H1 (cell line): ENCODE measurements around the gene NELL2. TPM values are rescaled to one million over a fixed set of nuclear protein-coding genes. Genes with fewer than 3 reads are reported as not detected.

Source experiments
- CTCF ChIA-PET: fragments of 300-600 bp; sonication (Branson Sonifier 250); formaldehyde crosslinking; loops from one replicate; lab custom pipeline; 2021; ENCODE audit not compliant: partially characterized antibody; lab: Charles Lee
- POLR2A ChIA-PET: fragments of 300-600 bp; sonication (Branson Sonifier 250); formaldehyde crosslinking; loops from one replicate; lab custom pipeline; 2021; ENCODE audit warnings: inconsistent platforms; ENCODE audit not compliant: partially characterized antibody; lab: Charles Lee
- DNase-seq, 2 experiments: peaks; one replicate each; pipeline versions ENCODE4 v3.0.0 to v3.0.0-alpha.2; 2010 to 2022; ENCODE audit warnings: low spot score in 2 of 2, low read depth in 1 of 2, mixed read lengths in 1 of 2
- FAIRE-seq: peaks from 2 replicates; lab custom pipeline; 2011; peaks lifted over from hg19 to GRCh38; lab: Jason Lieb, UNC
- H2AFZ ChIP-seq: 2 replicates; pipeline ENCODE4 v1.8.1; 2012; ENCODE audit warnings: low read length, inconsistent platforms
- H2AK5ac ChIP-seq: 2 replicates; pipeline ENCODE4 v1.6.1; 2013; ENCODE audit warnings: low read depth, low read length
- H2BK120ac ChIP-seq: replicated peaks from 2 replicates; pipeline ENCODE3; 2013; ENCODE audit warnings: low read depth, low read length, inconsistent platforms
- H2BK12ac ChIP-seq: 2 replicates; pipeline ENCODE4 v1.6.1; 2013; ENCODE audit warnings: low read depth, low read length
- H2BK15ac ChIP-seq: 2 replicates; pipeline ENCODE4 v1.6.1; 2013; ENCODE audit warnings: low read length
- H2BK20ac ChIP-seq: 2 replicates; pipeline ENCODE4 v1.6.1; 2013; ENCODE audit warnings: low read length
- H2BK5ac ChIP-seq: 2 replicates; pipeline ENCODE4 v1.6.1; 2013; ENCODE audit warnings: low read depth, low read length
- H3K14ac ChIP-seq: 2 replicates; pipeline ENCODE4 v1.6.1; 2013; ENCODE audit warnings: inconsistent platforms; ENCODE audit not compliant: insufficient read length
- H3K18ac ChIP-seq: 2 replicates; pipeline ENCODE4 v1.6.1; 2013; ENCODE audit warnings: low read length; ENCODE audit errors: extremely low read depth
- H3K23ac ChIP-seq: 2 replicates; pipeline ENCODE4 v1.6.1; 2013; ENCODE audit warnings: inconsistent platforms; ENCODE audit not compliant: insufficient read length
- H3K23me2 ChIP-seq: 2 replicates; pipeline ENCODE4 v1.6.1; 2013; ENCODE audit warnings: low read depth, low read length
- H3K27ac ChIP-seq: 2 replicates; pipeline ENCODE4 v1.6.1; 2011; ENCODE audit warnings: low read depth, low read length, inconsistent platforms
- H3K27me3 ChIP-seq, 4 experiments: replicated peaks in 1 of 4; 1 replicate in 1 of 4; 2 replicates in 3 of 4; pipeline versions ENCODE4 v1.6.1 to v1.8.1; 2011 to 2013; ENCODE audit warnings: low read length in 3 of 4, mild to moderate bottlenecking in 3 of 4, inconsistent platforms in 2 of 4, mixed read lengths in 2 of 4, moderate library complexity in 1 of 4; ENCODE audit not compliant: control insufficient read depth in 3 of 4, insufficient read depth in 3 of 4; ENCODE audit errors: extremely low read depth in 1 of 4
- H3K36me3 ChIP-seq, 4 experiments: 2 replicates each; pipeline versions ENCODE4 v1.6.1 to v1.8.1; 2011 to 2013; ENCODE audit warnings: mild to moderate bottlenecking in 4 of 4, low read length in 3 of 4, moderate library complexity in 2 of 4, control low read depth in 1 of 4, inconsistent platforms in 1 of 4; ENCODE audit not compliant: insufficient read depth in 4 of 4, control insufficient read depth in 2 of 4
- H3K4ac ChIP-seq: replicated peaks from 2 replicates; pipeline ENCODE3; 2013; ENCODE audit warnings: low read length, low read depth, mixed read lengths, inconsistent platforms; ENCODE audit not compliant: insufficient read length
- H3K4me1 ChIP-seq, 4 experiments: replicated peaks in 1 of 4; 1 replicate in 1 of 4; 2 replicates in 3 of 4; pipeline versions ENCODE4 v1.6.1 to v1.8.1; 2011 to 2013; ENCODE audit warnings: low read length in 3 of 4, inconsistent platforms in 2 of 4, mixed read lengths in 1 of 4; ENCODE audit not compliant: insufficient read depth in 4 of 4, control insufficient read depth in 3 of 4
- H3K4me2 ChIP-seq, 2 experiments: 2 replicates each; pipeline versions ENCODE4 v1.6.1 to v1.8.1; 2011 to 2013; ENCODE audit warnings: low read depth in 2 of 2, low read length in 2 of 2, control low read depth in 1 of 2, inconsistent platforms in 1 of 2, mild to moderate bottlenecking in 1 of 2; ENCODE audit not compliant: insufficient read depth in 1 of 2
- H3K4me3 ChIP-seq, 4 experiments: fragments of 200-600, 300-600 bp in 1 of 4; sonication (generic), shearing (Covaris generic), sonication (Bioruptor Twin) in 1 of 4; 2 replicates each; pipeline versions ENCODE4 v1.5.1 to v1.8.1; 2011 to 2016; ENCODE audit warnings: low read length in 4 of 4, low read depth in 3 of 4, control low read depth in 2 of 4, inconsistent platforms in 2 of 4, mild to moderate bottlenecking in 2 of 4, mixed read lengths in 1 of 4, moderate library complexity in 1 of 4; ENCODE audit not compliant: insufficient read depth in 2 of 4; ENCODE audit errors: extremely low read depth in 1 of 4
- H3K56ac ChIP-seq: replicated peaks from 2 replicates; pipeline ENCODE3; 2013; ENCODE audit warnings: low read depth, mild to moderate bottlenecking, mixed read lengths, low read length, inconsistent platforms; ENCODE audit not compliant: insufficient read length
- H3K79me1 ChIP-seq: 2 replicates; pipeline ENCODE4 v1.6.1; 2013; ENCODE audit warnings: low read depth, low read length, control low read depth
- H3K79me2 ChIP-seq, 2 experiments: 2 replicates each; pipeline versions ENCODE4 v1.6.1 to v1.8.1; 2012 to 2013; ENCODE audit warnings: low read length in 2 of 2, mild to moderate bottlenecking in 2 of 2, inconsistent platforms in 1 of 2; ENCODE audit not compliant: insufficient read depth in 2 of 2, control insufficient read depth in 1 of 2
- H3K9ac ChIP-seq, 4 experiments: replicated peaks in 1 of 4; 1 replicate in 1 of 4; 2 replicates in 3 of 4; pipeline versions ENCODE4 v1.6.1 to v1.8.1; 2011 to 2013; ENCODE audit warnings: low read depth in 3 of 4, low read length in 3 of 4, control low read depth in 2 of 4, mild to moderate bottlenecking in 2 of 4, moderate library complexity in 2 of 4, inconsistent platforms in 1 of 4; ENCODE audit errors: extremely low read depth in 1 of 4
- H3K9me3 ChIP-seq, 2 experiments: 2 replicates each; pipeline versions ENCODE4 v1.6.1 to v1.8.1; 2012 to 2013; ENCODE audit warnings: mild to moderate bottlenecking in 2 of 2, moderate library complexity in 2 of 2, control low read depth in 1 of 2, inconsistent platforms in 1 of 2, low read depth in 1 of 2, low read length in 1 of 2, mixed read lengths in 1 of 2; ENCODE audit not compliant: insufficient read depth in 2 of 2
- H4K20me1 ChIP-seq, 2 experiments: replicated peaks in 1 of 2; 2 replicates each; pipeline versions ENCODE3 to v1.8.1; 2011 to 2013; ENCODE audit warnings: inconsistent platforms in 2 of 2, low read length in 2 of 2, mild to moderate bottlenecking in 1 of 2; ENCODE audit not compliant: insufficient read depth in 2 of 2, control insufficient read depth in 1 of 2
- H4K5ac ChIP-seq: 2 replicates; pipeline ENCODE4 v1.6.1; 2013; ENCODE audit warnings: low read length, low read depth, mixed read lengths, inconsistent platforms; ENCODE audit not compliant: insufficient read length
- H4K8ac ChIP-seq: 2 replicates; pipeline ENCODE4 v1.8.0; 2013; ENCODE audit warnings: mild to moderate bottlenecking, moderate library complexity, low read length, inconsistent platforms; ENCODE audit not compliant: insufficient read depth; ENCODE audit errors: extremely low read depth
- H4K91ac ChIP-seq: replicated peaks from 2 replicates; pipeline ENCODE3; 2013; ENCODE audit warnings: low read length, mixed read lengths, inconsistent platforms; ENCODE audit not compliant: insufficient read length
- BACH1 ChIP-seq: IDR thresholded peaks from 2 replicates; pipeline ENCODE4 v1.6.1; 2012; ENCODE audit warnings: low read length, improper control_type of control experiment
- CHD2 ChIP-seq: IDR thresholded peaks from 2 replicates; pipeline ENCODE4 v1.6.1; 2012; ENCODE audit warnings: low read length, improper control_type of control experiment
- CREB1 ChIP-seq: IDR thresholded peaks from 2 replicates; pipeline ENCODE4 v1.6.1; 2012; ENCODE audit warnings: inconsistent platforms
- GTF2F1 ChIP-seq: IDR thresholded peaks from 2 replicates; pipeline ENCODE4 v1.6.1; 2012; ENCODE audit warnings: low read depth, low read length, improper control_type of control experiment, borderline replicate concordance
- HDAC6 ChIP-seq: IDR thresholded peaks from one replicate; pipeline ENCODE4 v1.7.1; 2012; ENCODE audit warnings: low read depth, mild to moderate bottlenecking, inconsistent platforms, low read length, moderate library complexity
- JUN ChIP-seq: IDR thresholded peaks from 2 replicates; pipeline ENCODE4 v1.6.1; 2011; ENCODE audit warnings: low read depth, mild to moderate bottlenecking, improper control_type of control experiment, low read length
- KDM5A ChIP-seq: fragments of 200-600 bp; IDR thresholded peaks from 2 replicates; pipeline ENCODE4 v1.7.1; 2012; ENCODE audit warnings: mild to moderate bottlenecking, low read length, inconsistent platforms, mixed read lengths
- PHF8 ChIP-seq: fragments of 200-600 bp; sonication (generic); conservative IDR thresholded peaks from 2 replicates; pipeline ENCODE4 v1.7.1; 2012; ENCODE audit warnings: low read depth, mild to moderate bottlenecking, inconsistent platforms, low read length, moderate library complexity
- SAP30 ChIP-seq: fragments of 300-600 bp; sonication (generic); IDR thresholded peaks from 2 replicates; pipeline ENCODE4 v1.7.1; 2012; ENCODE audit warnings: low read length, moderate library complexity, mild to moderate bottlenecking, inconsistent platforms; ENCODE audit not compliant: insufficient read depth, insufficient replicate concordance
- SP4 ChIP-seq: IDR thresholded peaks from 2 replicates; pipeline ENCODE4 v1.6.1; 2012; ENCODE audit warnings: low read length, inconsistent platforms
- TAF7 ChIP-seq: optimal IDR thresholded peaks from 2 replicates; pipeline ENCODE3; 2011; ENCODE audit warnings: low read depth, mild to moderate bottlenecking, inconsistent platforms, low read length, moderate library complexity, borderline replicate concordance
- ZNF274 ChIP-seq: IDR thresholded peaks from 2 replicates; pipeline ENCODE4 v1.7.0; 2012; ENCODE audit warnings: low read length, borderline replicate concordance; ENCODE audit errors: extremely low read depth
- WGBS, 2 experiments: shearing (Covaris generic) in 1 of 2; methylation state at CpG; one replicate each; pipeline versions ENCODE4 v1.1.6 to v1.1.7; 2013 to 2015; ENCODE audit warnings: low lambda C conversion rate in 2 of 2, mixed read lengths in 2 of 2, inconsistent platforms in 1 of 2, low coverage in 1 of 2, missing lambda C conversion rate in 1 of 2; ENCODE audit not compliant: insufficient replicate concordance in 2 of 2, insufficient coverage in 1 of 2, insufficient read length in 1 of 2; ENCODE audit errors: extremely low coverage in 1 of 2, missing lambda C conversion rate in 1 of 2; 5-methylcytosine and 5-hydroxymethylcytosine counted together
- polyA plus RNA-seq, 7 experiments: library from polyadenylated mRNA; depleted of rRNA in 3 of 7; stranded (reverse) in 5 of 7; unstranded in 2 of 7; fragments of >200 nt in 5 of 7; fragments of 200-250 nt in 2 of 7; gene quantifications; 1 replicate in 5 of 7; 2 replicates in 1 of 7; 4 replicates in 1 of 7; pipeline versions ENCODE4 v1.2.1 to v1.2.3, GENCODE V29; 2011 to 2013; ENCODE audit warnings: missing spikeins in 2 of 7, mixed read lengths in 2 of 7
- total RNA-seq: library from RNA; stranded (reverse); fragmentation: NEBNext Ultra II Directional; extraction: Animal tissue kit (Norgen Biotek cat#: 25700); gene quantifications from 2 replicates; pipeline ENCODE4 v1.2.1, GENCODE V29; 2021

The NELL2 gene
- total and polyA plus RNA-seq, 2 of the 8 experiments (the other 6 are each of a cell fraction or from before 2014, with no cell fraction given), result 54.2 to 56.8 TPM

- H2AK5ac ChIP-seq, result no peak overlapping the region
- no peaks in the 10 kb centered on the region for H4K20me1 ChIP-seq
- H3K79me1 ChIP-seq, result no peaks in the 10 kb centered on the region
- H4K5ac ChIP-seq, result no peak overlapping the region
- no peak overlapping the region for H4K91ac ChIP-seq
- H2BK15ac ChIP-seq, result no peak overlapping the region
- H3K23me2 ChIP-seq, result no peaks in the 10 kb centered on the region
- no peak overlapping the region for H3K23ac ChIP-seq
- FAIRE-seq, result peak; percentile 65
- peak in 1 of 2 experiments; percentile 7 for DNase-seq
- no peak overlapping the region for H4K8ac ChIP-seq
- peaks cover 0 to 12% (median 2%) of the 10 kb centered on the region in 4 experiments; a peak in 6 of 7 replicates for H3K4me1 ChIP-seq
- no peak overlapping the region for H3K9ac ChIP-seq
- no peaks in the 10 kb centered on the region for H3K27me3 ChIP-seq
- no peak overlapping the region for H3K18ac ChIP-seq
- no peak overlapping the region for H3K4ac ChIP-seq
- CTCF ChIA-PET, result interaction anchor here (0.6 to 1.8 kb wide), 5 partner anchors 18 to 331 kb away, joined by 3 to 5 read pairs (median 3); no protein-coding TSS in a partner anchor
- H3K36me3 ChIP-seq, result no peaks in the 10 kb centered on the region
- no peak overlapping the region for H2BK120ac ChIP-seq
- TF ChIP-seq SP4 (no peak), JUN (no peak), SAP30 (no peak), CHD2 (no peak), CREB1 (no peak), KDM5A (no peak), PHF8 (no peak), GTF2F1 (no peak), ZNF274 (no peak), TAF7 (no peak), BACH1 (no peak), HDAC6 (no peak)
- TF ChIP-seq, all 59 proteins: peak for 0
- Histone ChIP-seq H3K9me3 (no peaks in the 10 kb centered on the region), H2BK20ac (no peak overlapping the region), H3K56ac (no peak overlapping the region), H2BK12ac (no peak overlapping the region), H2BK5ac (no peak overlapping the region), H3K27ac (no peak overlapping the region), H2AFZ (no peak overlapping the region), H3K4me2 (peak overlapping the region in 1 of 2 experiments; percentile 48; a peak in 2 of 4 replicates), H3K14ac (no peak overlapping the region), H3K4me3 (peak overlapping the region in 1 of 4 experiments; percentile 4; a peak in 1 of 8 replicates), H3K79me2 (no peaks in the 10 kb centered on the region)
- POLR2A ChIA-PET, result no interaction called here
- WGBS, 2 experiments, result 43% methylated on average over 5 of the region's 5 CpGs; no CpG with 5 or more reads in 1 of the 2 experiments
These were observed 228.0 kb downstream of the NELL2 start for GRCh38 chr12:44647917-44648690.
